ENCODE data around the gene KRT3.

KRT3 gene

DNA sequence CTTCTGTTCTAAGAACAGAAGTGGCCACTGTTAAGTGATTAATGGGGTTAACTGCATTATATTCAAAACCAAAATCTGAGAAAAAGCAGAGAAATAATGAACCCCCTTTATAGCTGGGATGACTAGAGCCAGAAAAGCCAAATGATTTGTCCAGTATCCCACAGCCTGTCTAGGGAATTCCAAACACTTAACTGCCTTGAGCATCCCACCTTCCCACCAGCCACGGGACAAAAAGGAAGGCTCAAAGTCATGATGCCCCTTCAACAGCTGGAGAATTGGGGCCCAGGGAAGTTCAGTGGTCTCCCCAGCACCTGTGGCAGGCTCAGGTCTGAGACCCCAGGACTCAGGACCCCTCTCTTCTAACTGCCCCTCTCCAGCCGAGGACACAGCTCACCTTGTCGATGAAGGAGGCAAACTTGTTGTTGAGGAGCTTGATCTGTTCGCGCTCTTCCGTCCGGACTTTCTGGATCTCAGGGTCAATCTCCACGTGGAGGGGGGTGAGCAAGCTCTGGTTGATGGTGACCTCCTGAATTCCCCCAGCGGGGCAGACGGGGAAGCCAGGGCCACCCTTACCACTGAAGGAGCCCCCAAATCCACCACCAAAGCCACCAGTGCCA is 17.4 kb upstream of the KRT3 start:
- no peak for DNase-seq

DNA sequence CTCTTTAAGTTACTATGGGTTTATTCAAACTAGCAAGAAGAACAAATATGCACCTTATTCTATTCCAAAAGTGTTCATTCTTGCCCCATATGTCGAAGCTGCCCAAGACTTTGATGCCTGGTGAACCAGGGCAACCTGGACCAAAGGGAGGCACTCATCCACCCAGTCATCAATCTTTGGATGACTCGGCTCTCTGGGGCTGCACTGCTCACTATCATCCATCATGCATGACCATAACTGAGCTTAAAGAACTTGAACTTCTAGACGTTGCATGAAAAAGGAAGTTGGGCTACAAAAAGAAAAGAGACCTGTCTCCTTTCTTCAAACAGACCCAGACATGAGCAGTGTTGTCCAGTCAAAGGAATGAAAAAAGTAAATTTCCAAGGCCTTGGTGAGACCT is 16.8 kb upstream of the KRT3 start:
- DNase-seq: no peak

DNA sequence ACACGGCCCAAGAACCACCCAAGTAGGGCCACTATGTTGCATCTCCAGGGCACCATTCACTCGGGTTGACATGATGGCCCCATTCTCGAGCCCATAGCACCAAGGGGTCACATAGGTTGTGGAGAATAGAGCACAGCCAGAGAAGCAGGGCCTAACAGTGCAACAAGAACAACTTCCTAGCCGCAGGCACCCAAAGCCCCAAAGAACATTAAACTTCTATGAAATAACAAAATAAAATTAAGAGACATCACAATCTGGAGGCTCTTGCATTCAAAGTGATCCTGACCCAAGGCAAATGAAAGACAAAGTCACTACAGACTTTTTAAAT is 16.1 kb upstream of the KRT3 start:
- DNase-seq: no peak

DNA sequence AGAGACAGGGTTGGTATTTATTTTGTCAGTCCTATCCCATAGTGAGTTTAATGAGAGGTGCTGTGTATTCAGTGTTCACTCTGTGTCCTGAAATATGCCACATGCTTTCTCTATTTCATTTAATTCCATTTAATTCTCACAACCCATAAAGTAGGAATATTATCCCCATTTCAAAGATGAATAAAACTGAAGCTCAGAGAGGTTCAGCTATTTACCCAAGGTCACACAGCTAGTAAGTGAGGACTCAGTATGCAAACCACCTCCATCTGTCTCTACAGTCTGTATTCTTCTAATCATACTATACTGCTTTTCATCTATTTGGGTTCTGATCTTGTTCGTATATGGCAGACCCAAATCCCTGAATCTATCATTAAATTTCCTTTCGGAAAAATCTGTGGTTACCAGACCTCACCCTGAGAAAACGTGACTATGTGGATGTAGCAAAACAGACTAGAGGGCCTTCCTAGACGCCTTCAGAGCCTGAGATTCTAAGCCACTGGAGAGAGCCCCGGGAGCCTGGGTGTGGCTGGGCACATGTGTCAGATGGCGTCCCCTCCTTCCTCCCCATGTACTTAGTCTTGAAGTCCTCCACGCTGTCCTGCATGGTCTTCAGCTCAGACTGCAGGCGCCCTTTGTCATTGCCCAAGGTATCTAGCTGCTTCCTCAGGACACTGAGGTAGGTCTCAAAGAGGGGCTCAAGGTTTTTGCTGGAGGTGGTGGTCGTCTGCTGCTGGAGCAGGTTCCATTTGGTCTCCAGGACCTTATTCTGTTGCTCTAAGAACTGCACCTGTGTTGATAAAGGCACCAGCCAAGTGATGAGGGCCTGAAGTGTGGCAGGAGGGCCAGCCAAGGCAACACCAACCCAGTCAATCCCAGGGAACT is 15.5 kb upstream of the KRT3 start:
- no peak for DNase-seq

DNA sequence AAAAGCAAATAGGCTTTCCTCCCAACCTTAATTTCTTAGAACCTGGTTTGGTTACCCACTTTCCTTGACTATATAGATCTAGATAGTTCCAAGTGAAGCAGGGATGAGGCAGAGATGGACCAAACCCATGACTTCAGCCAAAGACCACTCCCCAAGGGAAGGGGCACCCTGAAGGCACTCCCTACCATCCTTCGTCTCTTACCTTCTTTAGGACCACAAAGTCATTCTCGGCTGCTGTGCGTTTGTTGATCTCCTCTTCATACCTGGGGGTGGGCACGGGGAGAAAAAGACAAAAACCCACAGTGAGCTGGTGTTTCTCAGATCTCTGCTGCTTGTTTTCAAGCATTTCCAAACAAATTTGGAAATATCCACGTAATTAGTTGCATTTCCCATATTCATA is 14.6 kb upstream of the KRT3 start:
- DNase-seq: no peak

DNA sequence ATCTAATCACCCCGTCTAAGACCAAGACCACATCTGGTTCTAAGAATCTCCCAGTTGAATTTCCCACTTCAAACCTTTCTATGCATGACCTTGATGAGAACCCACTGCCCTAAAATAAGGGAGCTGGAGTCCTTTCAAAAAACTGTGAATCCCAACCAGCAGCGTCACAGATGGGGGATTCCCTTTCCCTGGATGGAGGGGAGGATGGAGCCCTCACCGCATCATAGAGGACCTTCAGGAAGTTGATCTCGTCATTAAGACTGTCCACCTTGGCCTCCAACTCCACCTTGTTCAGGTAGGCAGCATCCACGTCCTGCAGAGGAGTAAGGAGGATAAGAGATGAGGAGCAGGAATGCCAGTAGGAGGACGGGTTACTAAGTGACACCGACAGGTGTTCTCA is 13.2 kb upstream of the KRT3 start:
- no peak for DNase-seq

DNA sequence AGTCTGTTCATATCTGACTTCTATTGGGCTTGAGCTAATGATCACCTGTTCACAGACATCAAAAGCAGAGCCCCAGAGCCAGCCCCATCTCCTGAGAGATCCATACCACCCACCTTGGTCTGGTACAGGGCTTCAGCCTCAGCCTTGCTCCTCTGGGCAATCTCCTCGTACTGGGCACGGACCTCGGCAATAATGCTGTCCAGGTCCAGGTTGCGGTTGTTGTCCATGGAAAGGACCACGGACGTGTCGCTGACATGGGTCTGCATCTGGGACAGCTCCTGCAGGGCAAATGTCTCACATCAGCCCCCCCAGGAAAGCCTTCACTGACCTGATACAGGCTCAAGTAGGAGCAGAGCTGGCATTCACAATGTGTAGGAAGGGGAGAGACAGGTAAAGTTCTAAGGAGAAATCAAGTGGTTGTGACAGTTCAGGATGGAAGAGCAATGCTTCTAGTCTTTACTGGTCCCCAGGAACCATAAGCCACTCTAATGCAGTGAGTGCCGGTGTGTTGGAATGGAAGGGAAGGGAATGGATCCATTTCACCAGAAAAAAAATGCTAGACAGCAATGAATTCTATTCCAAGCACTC is 12.8 kb upstream of the KRT3 start:
- no peak for DNase-seq

DNA sequence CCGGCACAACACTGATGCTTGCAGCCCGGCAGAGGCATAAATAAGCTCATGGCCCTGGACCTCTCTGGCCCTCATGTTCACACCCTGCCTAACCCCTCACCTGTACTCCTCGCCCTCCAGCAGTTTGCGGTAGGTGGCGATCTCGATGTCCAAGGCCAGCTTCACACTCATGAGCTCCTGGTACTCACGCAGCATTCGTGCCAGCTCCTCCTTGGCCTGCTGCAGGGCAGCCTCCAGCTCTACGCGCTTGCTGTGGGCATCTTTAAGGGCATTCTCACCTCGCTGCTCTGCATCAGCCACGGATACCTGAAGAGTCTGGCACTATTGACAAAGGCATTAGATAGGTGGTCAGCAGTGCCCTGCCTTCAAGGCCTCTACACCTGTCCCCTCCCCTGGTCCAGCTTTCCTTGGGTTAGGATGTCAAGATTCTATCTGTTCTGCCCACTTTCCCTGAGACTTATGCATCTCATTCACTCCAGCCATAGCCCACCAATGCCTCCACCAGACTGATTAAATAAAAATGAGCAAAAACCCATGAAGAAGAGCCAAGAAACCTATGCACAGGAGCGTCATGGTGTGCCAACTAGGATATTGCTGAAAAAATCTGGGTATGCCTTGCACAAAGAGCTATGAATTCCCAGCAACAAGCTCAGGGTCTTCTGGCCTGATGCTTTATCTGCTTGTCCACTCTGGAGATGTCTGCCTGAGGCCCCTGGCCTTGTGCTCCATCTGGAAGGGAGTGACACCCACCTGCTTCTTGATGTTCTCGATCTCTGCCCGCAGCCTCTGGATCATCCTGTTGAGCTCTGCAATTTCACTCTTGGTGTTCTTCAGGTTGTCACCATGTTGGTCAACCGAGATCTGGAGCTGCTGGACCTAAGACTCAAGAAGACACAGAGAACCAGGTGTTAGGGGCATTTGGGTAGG is 11.9 kb upstream of the KRT3 start:
- DNase-seq: no peak

DNA sequence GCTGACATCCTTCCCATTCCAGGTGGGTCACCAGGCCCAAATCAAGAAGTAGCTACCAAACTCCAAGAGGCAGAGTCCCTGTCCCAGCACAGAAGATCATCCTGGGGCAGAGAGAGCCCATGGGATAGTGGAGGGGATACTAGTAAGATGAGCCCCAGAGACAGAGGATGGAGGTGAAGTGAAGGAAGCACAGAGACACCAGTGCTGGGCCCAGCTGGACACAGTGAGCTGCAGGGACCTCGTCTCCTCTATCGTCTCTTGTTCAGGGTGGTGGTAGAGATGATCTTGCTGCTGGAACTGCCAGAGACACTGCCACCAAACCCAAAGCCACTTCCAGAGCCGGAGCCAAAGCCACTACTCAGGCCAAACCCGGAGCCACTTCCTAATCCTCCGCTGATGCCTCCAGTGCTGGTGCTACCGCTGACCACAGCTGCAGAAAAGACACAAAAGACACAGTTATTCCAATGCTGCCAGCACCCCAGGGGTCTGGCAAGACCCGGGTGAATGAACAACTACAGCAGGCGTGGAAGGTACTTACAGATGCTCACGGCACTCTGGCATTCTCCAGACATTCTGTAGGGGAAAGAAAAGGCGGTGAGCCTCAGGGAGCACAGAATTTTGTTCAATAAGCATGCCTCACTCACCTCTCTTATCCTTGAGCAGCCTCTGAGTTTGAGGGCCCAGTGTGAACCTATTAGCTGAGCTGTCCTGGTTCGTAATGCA is 11.1 kb upstream of the KRT3 start:
- no peak for DNase-seq

DNA sequence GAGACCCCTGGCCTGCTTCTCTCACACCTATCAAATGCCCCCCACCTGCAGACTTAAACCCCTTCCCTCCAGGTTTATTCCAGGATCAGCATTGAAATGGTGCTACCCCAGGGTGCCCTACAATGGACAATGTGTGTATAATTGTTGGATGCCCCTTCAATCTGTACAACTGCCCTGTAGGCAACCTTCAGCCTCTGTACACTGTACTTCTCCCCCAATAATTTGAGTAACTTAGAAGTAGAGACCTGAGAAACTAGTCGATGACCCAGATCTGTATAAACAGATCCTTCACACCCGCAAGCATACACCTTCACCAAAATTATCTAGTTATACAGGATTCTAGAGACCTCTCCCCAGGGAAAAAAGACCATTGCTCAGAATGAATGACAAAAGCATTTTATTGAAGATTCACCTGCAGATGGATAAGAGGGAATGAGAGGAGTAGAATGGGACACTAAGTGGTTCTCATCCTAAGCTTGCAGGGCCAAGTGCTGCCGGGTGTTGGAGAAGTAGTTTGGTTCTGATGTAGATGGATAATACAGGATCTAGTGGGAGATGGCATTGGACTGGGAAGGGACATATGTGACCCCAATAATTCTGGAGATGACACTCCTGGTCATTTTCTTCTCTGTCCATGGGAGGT is 10.4 kb upstream of the KRT3 start:
- DNase-seq: no peak

DNA sequence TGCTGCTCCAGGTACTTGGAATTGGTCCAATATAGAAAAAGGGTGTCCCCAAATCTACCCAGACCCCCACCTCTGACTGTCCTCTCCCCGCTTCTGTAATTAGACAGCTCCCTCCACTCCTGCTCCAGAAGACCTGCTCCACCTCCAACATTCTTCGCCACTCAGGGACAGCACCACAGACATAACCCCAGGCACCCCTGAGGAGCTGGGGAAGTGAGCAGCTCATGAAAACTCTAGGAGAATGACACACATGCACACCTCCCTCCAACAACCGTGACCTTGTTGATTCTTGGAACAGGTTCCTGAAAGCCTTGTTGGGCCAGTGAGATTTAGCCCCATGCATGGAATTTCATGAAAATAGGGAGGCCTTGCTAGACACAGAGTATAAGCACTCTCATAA is 9.8 kb upstream of the KRT3 start:
- no peak for DNase-seq

DNA sequence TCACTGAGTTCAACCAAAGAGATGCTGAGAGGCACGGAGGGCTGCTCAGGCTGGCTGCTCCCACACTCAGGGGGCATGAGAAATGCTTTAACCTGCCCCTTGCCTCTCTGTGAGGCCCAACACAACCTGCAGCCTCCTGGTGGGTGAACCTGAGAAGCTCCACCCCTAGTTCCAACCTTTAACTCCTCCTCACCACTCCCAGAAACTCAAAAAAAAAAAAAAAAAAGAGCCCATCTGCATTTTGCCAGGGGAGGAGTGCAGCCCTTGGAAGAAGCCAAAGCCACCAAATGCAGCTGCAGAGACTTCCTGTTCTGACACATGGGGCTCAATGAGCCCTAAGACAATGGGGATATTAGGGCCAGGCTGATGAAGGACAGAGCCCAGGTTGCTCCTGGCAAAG is 9.1 kb upstream of the KRT3 start:
- peak; percentile 34 for DNase-seq

DNA sequence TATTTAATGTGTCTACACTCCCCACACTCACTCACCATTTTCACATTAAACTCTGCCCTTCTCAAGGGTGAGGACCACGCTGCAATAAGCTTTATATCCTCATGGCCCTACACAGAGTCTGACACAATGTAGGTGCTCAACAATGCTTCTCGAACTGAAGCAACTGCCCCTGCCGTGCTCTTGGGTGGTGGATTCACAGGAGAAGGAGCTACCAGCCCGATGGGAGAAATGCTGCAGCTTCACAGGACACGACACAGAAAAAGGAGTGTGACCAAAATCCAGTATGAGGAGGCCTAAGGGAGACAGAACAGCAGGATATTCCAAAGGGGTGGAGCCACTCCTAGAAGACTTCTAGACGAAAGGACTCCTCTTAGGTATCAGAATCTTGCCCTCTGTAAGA is 6.5 kb upstream of the KRT3 start:
- no peak for DNase-seq

DNA sequence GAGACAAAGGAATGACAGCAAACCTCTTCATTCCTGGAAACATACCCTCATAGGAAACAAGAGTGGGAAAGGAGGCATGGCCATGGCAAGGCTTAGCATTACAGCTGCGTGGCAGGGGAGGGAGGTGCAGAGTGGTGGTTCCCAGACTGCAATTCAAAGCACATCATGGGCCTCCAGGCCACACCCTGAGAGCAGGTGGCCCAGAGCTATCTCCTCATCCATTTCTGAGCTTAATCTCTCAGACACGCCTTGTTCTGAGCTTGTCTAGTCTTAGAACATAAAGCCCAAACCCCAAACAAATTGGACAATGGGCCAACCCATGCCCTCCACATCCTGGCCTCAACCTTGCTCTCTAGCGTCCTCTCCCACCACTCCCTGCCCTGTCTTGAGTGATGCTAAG is 5.9 kb upstream of the KRT3 start:
- DNase-seq: no peak

DNA sequence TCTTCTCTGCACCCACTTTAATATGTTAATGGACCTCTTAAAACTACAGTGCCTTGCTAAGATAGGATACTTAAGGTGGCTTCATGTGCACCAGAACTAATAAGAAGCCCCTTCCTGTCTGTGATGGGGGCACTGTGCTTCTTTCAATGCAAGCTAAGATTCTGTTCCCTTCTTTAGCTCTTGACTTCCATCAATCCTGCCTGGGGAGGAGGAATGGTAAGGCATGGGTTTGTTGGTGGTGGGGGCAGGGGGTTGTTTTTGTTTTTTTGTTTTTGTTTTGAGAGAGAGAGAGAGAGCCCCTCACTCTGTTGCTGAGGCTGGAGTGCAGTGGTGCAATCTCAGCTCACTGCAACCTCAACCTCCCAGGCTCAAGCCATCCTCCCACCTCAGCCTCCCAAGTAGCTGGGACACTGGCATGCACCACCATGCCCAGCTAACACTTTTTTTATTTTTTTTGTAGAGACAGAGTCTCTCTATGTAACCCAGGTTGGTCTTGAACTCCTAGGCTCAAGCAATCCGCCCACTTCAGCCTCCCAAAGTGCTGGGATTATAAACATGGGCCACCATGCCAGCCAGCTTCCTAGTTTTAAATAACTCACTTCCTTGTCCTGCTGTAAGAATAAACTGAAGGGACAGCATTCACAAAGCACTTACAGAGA is 4.5 kb upstream of the KRT3 start:
- no peak for DNase-seq

DNA sequence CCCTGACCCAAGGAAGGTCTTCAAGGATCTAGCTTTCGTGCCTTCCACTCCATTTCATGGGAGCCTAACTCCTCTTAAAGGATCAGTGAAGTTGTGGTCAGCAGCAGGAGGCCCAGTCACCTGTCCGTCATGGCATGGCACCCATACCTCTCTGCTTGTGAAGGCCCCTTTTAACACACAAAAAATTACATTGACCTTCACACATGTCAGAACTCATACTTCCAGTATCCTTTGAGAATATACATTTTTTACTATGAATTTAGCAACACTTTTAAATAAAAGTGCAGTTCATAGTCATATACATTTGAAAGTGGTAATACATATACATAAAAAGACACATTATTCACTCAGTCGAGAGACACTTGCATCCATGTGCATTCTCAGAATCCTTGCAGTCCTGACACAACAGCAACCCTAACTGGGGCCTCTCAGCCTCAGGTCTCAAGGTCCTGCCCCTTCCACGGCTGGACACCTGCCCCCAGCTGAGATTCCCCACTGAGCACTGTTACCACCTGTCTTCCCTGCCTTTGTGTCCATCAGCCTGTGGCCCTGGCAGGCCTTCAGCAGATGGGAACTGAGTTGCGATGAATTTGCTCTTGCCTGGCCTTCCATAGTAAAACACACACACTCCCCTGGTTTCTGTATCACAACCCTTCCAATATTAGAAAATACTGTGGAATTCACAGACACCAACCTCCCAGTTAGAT is 3.7 kb upstream of the KRT3 start:
- DNase-seq: no peak

DNA sequence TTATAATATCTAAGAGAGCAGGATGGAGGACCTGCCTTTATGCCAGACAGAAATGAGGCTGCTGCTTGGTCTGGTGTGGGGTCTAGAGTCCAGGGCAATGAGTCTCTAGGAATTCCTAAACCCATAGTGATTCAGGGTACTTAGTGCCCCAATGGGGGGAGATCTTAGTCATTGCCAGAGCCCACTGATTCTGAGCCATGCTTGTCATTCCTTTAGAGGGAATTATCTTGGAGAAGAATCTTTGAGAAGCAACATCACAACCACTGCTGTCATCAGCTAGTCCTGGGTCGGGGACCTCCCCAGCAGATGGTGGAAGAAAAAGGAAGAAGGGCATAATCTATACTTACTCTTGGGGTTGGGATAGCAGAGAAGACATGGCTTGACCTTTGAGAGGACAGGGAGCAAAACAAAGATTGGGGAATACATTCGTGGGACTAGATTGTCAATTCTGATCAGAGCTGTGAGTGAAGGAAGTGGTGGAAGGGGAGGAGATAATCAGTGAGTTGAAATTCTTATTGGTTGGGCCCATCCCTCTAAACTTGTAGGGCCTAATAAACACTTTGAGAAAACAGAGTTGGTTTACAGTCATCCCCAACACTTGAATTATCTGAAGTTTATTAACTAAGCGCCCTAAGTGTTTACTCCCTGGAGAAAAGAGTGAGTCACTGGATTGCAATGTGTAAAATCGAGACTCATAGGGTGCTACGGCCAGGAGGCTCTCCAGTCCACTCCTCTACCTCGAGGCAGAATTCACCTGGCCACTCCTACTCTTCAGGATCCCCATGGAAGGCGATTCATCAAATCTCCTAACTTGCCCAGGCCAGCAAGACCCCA is 3.0 kb upstream of the KRT3 start:
- DNase-seq: no peak

DNA sequence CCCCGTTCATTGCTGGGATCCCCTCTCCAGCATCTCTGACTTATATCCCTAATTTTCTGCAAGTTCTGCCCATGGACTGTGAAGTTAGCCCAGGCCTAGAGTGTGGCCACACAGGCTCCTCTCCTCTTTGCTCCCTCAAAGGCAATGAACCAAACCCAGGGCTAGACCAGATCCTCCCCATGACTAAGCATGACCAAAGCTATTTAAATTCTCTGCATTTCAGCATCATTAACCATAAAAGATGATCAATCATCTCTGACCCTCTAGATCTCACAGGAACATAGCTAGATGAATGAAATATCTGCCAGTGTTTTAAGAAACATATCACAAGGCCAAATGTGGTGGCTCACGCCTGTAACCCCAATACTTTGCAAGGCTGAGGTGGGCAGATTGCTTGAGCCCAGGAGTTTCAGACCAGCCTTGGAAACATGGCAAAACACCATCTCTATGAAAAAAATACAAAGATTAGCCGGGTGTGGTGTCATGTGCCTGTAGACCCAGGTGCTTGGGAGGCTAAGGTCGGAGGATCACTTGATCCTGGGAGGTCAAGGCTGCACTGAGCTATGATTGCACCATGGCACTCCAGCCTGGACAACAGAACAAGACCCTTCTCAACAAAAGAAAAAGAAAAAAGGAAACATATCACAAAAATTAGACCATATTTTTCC is 2.2 kb upstream of the KRT3 start:
- no peak for DNase-seq

DNA sequence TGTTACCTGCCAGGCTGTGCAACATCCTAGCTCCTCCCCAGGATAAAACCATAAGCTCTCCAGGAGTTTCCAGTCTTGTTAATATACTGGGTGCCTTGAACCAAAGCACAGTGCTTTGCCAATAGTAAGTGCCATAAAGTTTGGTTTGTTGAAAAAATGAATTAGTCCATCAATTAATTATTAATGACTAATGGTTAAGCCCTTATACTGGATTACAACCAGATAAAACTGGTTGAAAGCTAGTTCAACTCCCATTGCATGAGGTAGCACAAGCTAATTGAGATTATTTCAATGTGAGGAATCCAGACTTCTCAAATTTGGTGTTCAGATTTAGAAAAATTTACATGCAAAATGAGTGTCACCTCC is 1.6 kb upstream of the KRT3 start:
- no peak for DNase-seq
